PFSK-1 (cell line): ENCODE results near the gene C22orf23.

Source experiments
- FOXP2 ChIP-seq: optimal IDR thresholded peaks from 2 replicates; pipeline ENCODE3; 2011; ENCODE audit warnings: borderline replicate concordance, control low read depth, inconsistent platforms; ENCODE audit not compliant: insufficient read depth; ENCODE audit errors: extremely low read length, extremely low read depth
- POLR2AphosphoS5 ChIP-seq: IDR thresholded peaks from 2 replicates; pipeline ENCODE4 v1.6.1; 2012; ENCODE audit warnings: low read depth, mild to moderate bottlenecking, control low read depth, low read length, moderate library complexity
- REST ChIP-seq, 2 experiments: IDR thresholded peaks; 2 replicates each; pipeline versions ENCODE4 v1.6.1 to v1.8.0; 2011 to 2012; ENCODE audit warnings: low read depth in 2 of 2, low read length in 2 of 2, control low read depth in 1 of 2, inconsistent platforms in 1 of 2, mild to moderate bottlenecking in 1 of 2, moderate library complexity in 1 of 2; ENCODE audit not compliant: insufficient read depth in 1 of 2
- SIN3A ChIP-seq: IDR thresholded peaks from 2 replicates; pipeline ENCODE4 v1.6.1; 2012; ENCODE audit warnings: mild to moderate bottlenecking, low read length, moderate library complexity, borderline replicate concordance; ENCODE audit not compliant: insufficient read depth
- TAF1 ChIP-seq: IDR thresholded peaks from 2 replicates; pipeline ENCODE4 v1.6.1; 2012; ENCODE audit warnings: low read length, control low read depth, borderline replicate concordance; ENCODE audit not compliant: insufficient read depth

C22orf23 gene

DNA sequence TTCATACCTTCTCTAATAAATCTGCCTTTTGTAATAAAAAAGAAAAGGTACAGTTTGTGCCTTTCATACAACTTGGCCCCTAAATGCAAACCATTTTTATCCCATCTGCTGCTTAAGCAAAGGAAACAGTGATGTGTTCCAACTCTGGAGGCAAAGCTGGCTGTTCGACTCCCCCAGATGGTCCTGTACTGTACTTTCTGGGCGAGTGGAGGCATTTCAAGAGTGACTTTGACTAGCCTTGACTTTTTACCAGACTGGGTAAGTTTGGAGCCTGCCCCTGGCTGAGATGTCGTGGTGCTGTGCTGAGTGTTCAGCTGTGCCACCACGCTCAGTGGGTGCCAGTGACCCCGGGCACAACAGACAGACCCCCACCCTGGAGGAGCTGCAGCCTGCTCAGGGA is 37.1 kb downstream of the C22orf23 start:
- TF ChIP-seq TAF1: no peak
- TF ChIP-seq REST (IDR thresholded peaks at IDR 0.05; ENCODE audit: insufficient read depth in 1 of 2, low read depth in 2 of 2, low read length in 2 of 2): no peak
- no peak for TF ChIP-seq FOXP2
- no peak for TF ChIP-seq POLR2AphosphoS5
- TF ChIP-seq SIN3A: no peak

DNA sequence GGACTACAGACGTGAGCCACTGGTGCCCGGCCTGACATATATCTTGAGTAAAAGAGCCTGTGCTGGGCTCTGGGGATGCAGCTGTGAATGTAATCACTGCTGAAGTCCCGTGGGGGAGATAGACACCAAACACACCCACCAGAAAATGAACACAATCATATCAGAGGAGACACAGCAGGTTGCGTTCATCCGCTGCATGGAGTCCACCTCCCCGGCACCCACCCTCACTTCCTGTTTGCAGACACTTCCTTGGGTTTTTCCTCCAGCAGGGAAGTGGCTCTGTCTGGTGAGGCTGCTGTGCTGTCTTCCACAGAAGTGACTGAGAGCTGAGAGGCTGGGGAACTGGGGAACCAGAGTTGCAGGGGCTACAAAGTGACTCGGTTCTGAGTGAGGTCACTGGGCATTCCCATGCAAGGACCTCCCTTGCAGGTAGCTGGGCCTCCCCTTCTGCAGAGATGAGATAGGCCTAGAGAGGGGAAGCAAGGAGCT is 40.1 kb downstream of the C22orf23 start:
- TF ChIP-seq SIN3A (no peak), TAF1 (no peak), REST (IDR thresholded peaks at IDR 0.05; ENCODE audit: insufficient read depth in 1 of 2, low read depth in 2 of 2, low read length in 2 of 2) (no peak), FOXP2 (no peak), POLR2AphosphoS5 (no peak)

GRCh38 chr22:37912171-37912570 is 41.2 kb downstream of the C22orf23 start:
- no peak for TF ChIP-seq REST (IDR thresholded peaks at IDR 0.05; ENCODE audit: insufficient read depth in 1 of 2, low read depth in 2 of 2, low read length in 2 of 2)
- TF ChIP-seq TAF1: no peak
- TF ChIP-seq SIN3A: no peak
- no peak for TF ChIP-seq POLR2AphosphoS5
- TF ChIP-seq FOXP2: no peak

- TF ChIP-seq POLR2AphosphoS5: no peak
- no peak for TF ChIP-seq FOXP2
- TF ChIP-seq SIN3A: no peak
- no peak for TF ChIP-seq REST (IDR thresholded peaks at IDR 0.05; ENCODE audit: insufficient read depth in 1 of 2, low read depth in 2 of 2, low read length in 2 of 2)
- TF ChIP-seq TAF1: no peak
Observed at GRCh38 chr22:37911697-37912096, 41.7 kb downstream of the C22orf23 start.
